UCSD-AML1 (cell line): ENCODE results near the gene SELE.
"Not testable (repeated sequence)": the region's sequence is repeated elsewhere in the genome, so short reads cannot be mapped to it uniquely, and the experiment has no call there.

ENCODE experiments used
- DNase-seq: peaks from one replicate; lab custom pipeline; 2025; ENCODE audit not compliant: unreplicated experiment; lab: John Stamatoyannopoulos, UW

The SELE gene

GRCh38 chr1:169724168-169724567, 9.7 kb downstream of the SELE start:
- DNase-seq = no peak

- DNase-seq = no peak
Measured at GRCh38 chr1:169723763-169724162, 10.1 kb downstream of the SELE start.

GRCh38 chr1:169722779-169723178, 11.1 kb downstream of the SELE start:
- DNase-seq = no peak

GRCh38 chr1:169715100-169715499, 18.8 kb downstream of the SELE start:
- not testable (repeated sequence) for DNase-seq

GRCh38 chr1:169713090-169713489, 20.8 kb downstream of the SELE start:
- DNase-seq = not testable (repeated sequence)

- no peak for DNase-seq
Measured at GRCh38 chr1:169712309-169712631, 21.6 kb downstream of the SELE start.

- peak; percentile 59 for DNase-seq
Measured at GRCh38 chr1:169711469-169712308, 22.2 kb downstream of the SELE start, which contains the start of gene SELL. Gene SELL (minus strand): TSS chr1:169711620. CDS start chr1:169711498, 122 bp downstream.

GRCh38 chr1:169708647-169709046, 25.2 kb downstream of the SELE start:
- DNase-seq = no peak

- DNase-seq = no peak
Measured at GRCh38 chr1:169707912-169708604, 25.8 kb downstream of the SELE start.

GRCh38 chr1:169704797-169705196, 29.1 kb downstream of the SELE start:
- DNase-seq = no peak

- DNase-seq = no peak
Measured at GRCh38 chr1:169701261-169702005, 32.4 kb downstream of the SELE start.

GRCh38 chr1:169699707-169700106, 34.2 kb downstream of the SELE start:
- no peak for DNase-seq

GRCh38 chr1:169698976-169699375, 34.9 kb downstream of the SELE start:
- DNase-seq = no peak

- DNase-seq = no peak
Measured at GRCh38 chr1:169697755-169698154, 36.1 kb downstream of the SELE start.

GRCh38 chr1:169696273-169697100, 37.4 kb downstream of the SELE start:
- no peak for DNase-seq

- DNase-seq = no peak
Measured at GRCh38 chr1:169694304-169695075, 39.4 kb downstream of the SELE start.

- DNase-seq = no peak
Measured at GRCh38 chr1:169692756-169693460, 41.0 kb downstream of the SELE start.

- no peak for DNase-seq
Measured at GRCh38 chr1:169690489-169690888, 43.4 kb downstream of the SELE start.

GRCh38 chr1:169689395-169689794, 44.5 kb downstream of the SELE start:
- DNase-seq = no peak
